WTC11 (cell line): ENCODE results near the gene SLC44A1.
A peak's percentile ranks its signal among the peaks of the same experiment; 100 is the strongest.

Source experiments
- CTCF ChIP-seq: fragments of 200-600 bp; IDR thresholded peaks from 2 replicates; pipeline ENCODE4 v1.8.0; 2022; ENCODE audit warnings: antibody characterized with exemption
- E2F4 ChIP-seq: sonication (generic); formaldehyde crosslinking; IDR thresholded peaks from 2 replicates; pipeline ENCODE4 v1.8.1; 2022; ENCODE audit warnings: low read depth, mild to moderate bottlenecking, moderate library complexity, missing genetic modification reagents, borderline replicate concordance
- NR3C1 ChIP-seq: sonication (generic); formaldehyde crosslinking; conservative IDR thresholded peaks from 2 replicates; pipeline ENCODE4 v1.8.1; 2023; ENCODE audit warnings: low read depth, mild to moderate bottlenecking, missing genetic modification reagents
- OVOL2 ChIP-seq: fragments of 250-450 bp; sonication (Bioruptor Pico); IDR thresholded peaks from 2 replicates; pipeline ENCODE4 v1.9.0; 2021; ENCODE audit warnings: mild to moderate bottlenecking, borderline replicate concordance
- RELA ChIP-seq: sonication (generic); formaldehyde crosslinking; IDR thresholded peaks from 2 replicates; pipeline ENCODE4 v1.8.1; 2022; ENCODE audit warnings: missing genetic modification reagents, mild to moderate bottlenecking, borderline replicate concordance
- SMAD3 ChIP-seq: sonication (generic); formaldehyde crosslinking; IDR thresholded peaks from 2 replicates; pipeline ENCODE4 v1.8.0; 2022; ENCODE audit warnings: missing genetic modification reagents, mild to moderate bottlenecking, borderline replicate concordance
- ZBTB21 ChIP-seq: sonication (generic); formaldehyde crosslinking; IDR thresholded peaks from 2 replicates; pipeline ENCODE4 v1.8.1; 2023; ENCODE audit warnings: mild to moderate bottlenecking, missing genetic modification reagents, borderline replicate concordance

- TF ChIP-seq RELA (no peak), E2F4 (CRISPR knock-in tag) (no peak), OVOL2 (CRISPR knock-in tag) (no peak), CTCF (peak; percentile 16; the same call in 1 of the 2 replicates), NR3C1 (CRISPR knock-in tag) (no peak), SMAD3 (no peak), ZBTB21 (no peak)
Observed at GRCh38 chr9:105425816-105426433, 181.5 kb downstream of the SLC44A1 start.
